Measurements from ENCODE around the gene GPR137C.
A peak's percentile ranks its signal among the peaks of the same experiment; 100 is the strongest.
"Not testable (repeated sequence)": the region's sequence is repeated elsewhere in the genome, so short reads cannot be mapped to it uniquely, and the experiment has no call there.

Gene GPR137C

GRCh38 chr14:52552063-52552988 is at the start of gene GPR137C, which contains the start of gene TXNDC16:
Gene GPR137C (plus strand): TSS chr14:52552836. CDS start chr14:52553148, 312 bp downstream.
Gene TXNDC16 (minus strand): TSS chr14:52552505. CDS start chr14:52543557, 8,948 bp downstream.
- peak; percentile 97 for DNase-seq

GRCh38 chr14:52513249-52513648 is 39.4 kb upstream of the GPR137C start:
- no peak for DNase-seq

GRCh38 chr14:52514046-52514811 is 38.4 kb upstream of the GPR137C start:
- DNase-seq, result no peak

- no peak for DNase-seq
Observed at GRCh38 chr14:52522033-52522432, 30.6 kb upstream of the GPR137C start.

- DNase-seq, result no peak
Observed at GRCh38 chr14:52522581-52523345, 29.9 kb upstream of the GPR137C start.

GRCh38 chr14:52527052-52527451 is 25.6 kb upstream of the GPR137C start:
- DNase-seq, result no peak

- DNase-seq, result no peak
Observed at GRCh38 chr14:52531481-52531880, 21.2 kb upstream of the GPR137C start.

GRCh38 chr14:52536269-52536668 is 16.4 kb upstream of the GPR137C start:
- DNase-seq, result no peak

GRCh38 chr14:52538623-52539022 is 14.0 kb upstream of the GPR137C start:
- DNase-seq, result no peak

GRCh38 chr14:52545584-52546317 is 6.9 kb upstream of the GPR137C start:
- no peak for DNase-seq

GRCh38 chr14:52546318-52546670 is 6.3 kb upstream of the GPR137C start:
- no peak for DNase-seq

GRCh38 chr14:52547027-52547426 is 5.6 kb upstream of the GPR137C start:
- no peak for DNase-seq

GRCh38 chr14:52547526-52547925 is 5.1 kb upstream of the GPR137C start:
- no peak for DNase-seq

- DNase-seq, result no peak
Observed at GRCh38 chr14:52550661-52551060, 2.0 kb upstream of the GPR137C start.

GRCh38 chr14:52551205-52551604 is 1.4 kb upstream of the GPR137C start:
- no peak for DNase-seq

GRCh38 chr14:52551696-52552062 is 957 bp upstream of the GPR137C start:
- no peak for DNase-seq

GRCh38 chr14:52553002-52553670 is 500 bp downstream of the GPR137C start:
- DNase-seq, result peak; percentile 50

GRCh38 chr14:52553671-52554575 is 1.3 kb downstream of the GPR137C start:
- DNase-seq, result peak; percentile 71

- no peak for DNase-seq
Observed at GRCh38 chr14:52558688-52559087, 6.1 kb downstream of the GPR137C start.

- no peak for DNase-seq
Observed at GRCh38 chr14:52563120-52563519, 10.5 kb downstream of the GPR137C start.

GRCh38 chr14:52568454-52568853 is 15.8 kb downstream of the GPR137C start:
- DNase-seq, result not testable (repeated sequence)

All from activated CD4-positive, CD25-positive, alpha-beta regulatory T cell treated with anti-CD3 and anti-CD28 coated beads, Interleukin-2, amount 50 U/mL, for 72 hours (primary cell).